Mammary epithelial cell (primary cell): ENCODE data around the gene COL5A1.

Source experiments
- EZH2 ChIP-seq: IDR thresholded peaks from 2 replicates; pipeline ENCODE4 v1.6.1; 2012; ENCODE audit warnings: low read length, inconsistent platforms, borderline replicate concordance
- TF ChIP-seq, protein P1 (sequence below), 2 donors: IDR thresholded peaks in 1 of 2; conservative IDR thresholded peaks in 1 of 2; 2 replicates each; pipeline ENCODE4 v1.5.1; 2011 to 2012; ENCODE audit warnings: inconsistent platforms in 2 of 2, low read length in 2 of 2, mild to moderate bottlenecking in 2 of 2, control low read depth in 1 of 2, low read depth in 1 of 2; ENCODE audit not compliant: insufficient read depth in 1 of 2; ENCODE audit errors: extremely low read depth in 1 of 2

DNA sequence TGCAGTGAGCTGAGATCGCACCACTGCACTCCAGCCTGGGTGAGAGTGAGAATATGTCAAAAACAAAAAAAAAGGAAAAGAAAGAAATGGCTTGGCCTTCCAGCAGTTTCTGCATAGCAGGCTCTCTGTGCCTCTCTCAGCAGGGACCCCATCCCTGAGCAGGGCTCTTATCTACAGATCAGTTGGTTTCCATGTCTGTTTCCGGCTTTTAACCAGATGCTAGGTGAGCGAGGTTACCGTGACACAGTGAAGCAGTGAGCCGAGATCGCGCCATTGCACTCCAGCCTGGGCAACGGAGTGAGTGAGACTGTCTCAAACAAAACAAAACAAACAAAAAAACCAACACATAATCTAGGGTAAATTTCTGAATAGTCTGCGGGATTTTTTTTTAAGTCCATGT is 51.4 kb downstream of the COL5A1 start:
- TF ChIP-seq, protein P1, sequence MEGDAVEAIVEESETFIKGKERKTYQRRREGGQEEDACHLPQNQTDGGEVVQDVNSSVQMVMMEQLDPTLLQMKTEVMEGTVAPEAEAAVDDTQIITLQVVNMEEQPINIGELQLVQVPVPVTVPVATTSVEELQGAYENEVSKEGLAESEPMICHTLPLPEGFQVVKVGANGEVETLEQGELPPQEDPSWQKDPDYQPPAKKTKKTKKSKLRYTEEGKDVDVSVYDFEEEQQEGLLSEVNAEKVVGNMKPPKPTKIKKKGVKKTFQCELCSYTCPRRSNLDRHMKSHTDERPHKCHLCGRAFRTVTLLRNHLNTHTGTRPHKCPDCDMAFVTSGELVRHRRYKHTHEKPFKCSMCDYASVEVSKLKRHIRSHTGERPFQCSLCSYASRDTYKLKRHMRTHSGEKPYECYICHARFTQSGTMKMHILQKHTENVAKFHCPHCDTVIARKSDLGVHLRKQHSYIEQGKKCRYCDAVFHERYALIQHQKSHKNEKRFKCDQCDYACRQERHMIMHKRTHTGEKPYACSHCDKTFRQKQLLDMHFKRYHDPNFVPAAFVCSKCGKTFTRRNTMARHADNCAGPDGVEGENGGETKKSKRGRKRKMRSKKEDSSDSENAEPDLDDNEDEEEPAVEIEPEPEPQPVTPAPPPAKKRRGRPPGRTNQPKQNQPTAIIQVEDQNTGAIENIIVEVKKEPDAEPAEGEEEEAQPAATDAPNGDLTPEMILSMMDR (conservative IDR thresholded peaks at IDR 0.05 in 1 of 2, IDR thresholded peaks at IDR 0.05 in 1 of 2; ENCODE audit: extremely low read depth in 1 of 2, insufficient read depth in 1 of 2, low read depth in 1 of 2, low read length in 2 of 2): no peak
- no peak for TF ChIP-seq EZH2
